Activated CD8-positive, alpha-beta memory T cell treated with anti-CD3 and anti-CD28 coated beads for 48 hours (primary cell): ENCODE results near the gene COL23A1.
"Not testable (repeated sequence)": the region's sequence is repeated elsewhere in the genome, so short reads cannot be mapped to it uniquely, and the experiment has no call there.

Source experiments
- DNase-seq, 3 experiments: peaks; one replicate each; pipeline ENCODE4 v3.0.0-alpha.2; 2020; ENCODE audit warnings: low read depth in 2 of 3, low spot score in 2 of 3

COL23A1 gene

DNA sequence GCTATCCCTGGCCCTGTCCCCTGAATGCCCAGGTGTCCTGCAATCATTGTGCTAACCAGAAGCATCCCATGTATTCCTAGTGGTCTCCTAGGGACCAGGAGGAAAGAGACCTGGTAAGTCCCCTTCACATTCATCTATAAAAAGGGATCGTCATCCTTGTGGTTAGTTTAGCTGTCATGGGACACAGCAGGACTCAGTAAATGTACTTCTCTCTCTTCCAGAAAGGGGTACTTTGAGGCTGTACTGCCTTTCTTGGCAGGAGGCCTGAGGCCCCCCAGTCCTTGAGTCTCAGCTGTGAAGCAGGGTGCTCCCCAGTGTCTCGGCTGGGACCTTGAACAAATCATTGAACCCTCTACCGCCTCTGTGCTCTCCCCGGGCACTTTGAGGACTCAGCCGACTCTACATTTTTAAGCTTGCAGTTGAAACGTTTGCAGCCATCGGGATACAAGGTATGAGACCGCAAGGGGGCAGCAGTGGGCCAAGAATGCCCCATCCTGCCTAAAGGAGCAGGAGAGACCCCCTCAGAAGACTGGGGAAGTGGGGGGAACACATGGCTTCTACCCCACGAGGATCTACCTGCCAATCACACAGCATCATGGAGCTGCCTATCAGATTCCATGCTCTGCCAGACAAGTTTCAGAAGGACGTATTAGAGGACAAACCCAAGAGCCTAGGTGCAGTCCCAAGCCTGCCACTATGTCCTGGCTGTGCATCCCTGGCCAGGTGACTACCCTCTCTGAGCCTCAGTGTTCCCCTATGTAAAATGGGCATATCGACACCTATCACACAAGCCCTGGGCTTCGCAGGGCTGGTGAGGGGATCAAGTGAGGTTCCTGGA lies 355.2 kb downstream of the COL23A1 start:
- DNase-seq, result peak; percentile 53 to 85 (median 84)

DNA sequence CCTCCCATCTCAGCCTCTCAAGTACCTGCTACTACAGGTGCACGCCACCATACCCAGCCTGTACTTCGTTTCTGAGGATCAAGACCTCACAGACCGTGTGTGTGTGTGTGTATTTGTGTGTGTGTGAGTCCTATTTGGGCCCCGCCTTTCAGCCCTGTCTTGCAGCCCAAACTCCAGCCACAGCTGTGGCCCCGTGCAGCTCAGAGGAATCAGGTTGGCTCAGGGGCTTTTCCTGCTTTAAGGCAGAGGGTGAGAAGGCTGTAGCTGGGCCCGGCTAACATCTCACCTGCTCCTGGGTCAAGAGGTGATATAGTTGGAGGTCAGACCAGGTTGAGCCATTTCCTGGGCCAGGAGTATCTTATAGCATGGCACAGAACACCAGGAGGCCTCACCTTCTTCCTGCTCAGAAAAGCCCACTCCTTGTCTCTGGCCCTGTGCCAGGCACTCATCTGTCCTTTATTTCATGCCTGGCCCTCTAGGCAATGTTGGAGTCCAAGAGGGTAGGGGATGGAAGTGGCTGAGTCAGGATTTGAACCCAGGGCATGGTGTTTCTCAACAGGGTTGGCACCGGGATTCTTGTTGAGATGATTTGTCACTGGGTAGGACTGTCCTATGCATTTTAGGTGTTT lies 356.0 kb downstream of the COL23A1 start:
- DNase-seq, result no peak

DNA sequence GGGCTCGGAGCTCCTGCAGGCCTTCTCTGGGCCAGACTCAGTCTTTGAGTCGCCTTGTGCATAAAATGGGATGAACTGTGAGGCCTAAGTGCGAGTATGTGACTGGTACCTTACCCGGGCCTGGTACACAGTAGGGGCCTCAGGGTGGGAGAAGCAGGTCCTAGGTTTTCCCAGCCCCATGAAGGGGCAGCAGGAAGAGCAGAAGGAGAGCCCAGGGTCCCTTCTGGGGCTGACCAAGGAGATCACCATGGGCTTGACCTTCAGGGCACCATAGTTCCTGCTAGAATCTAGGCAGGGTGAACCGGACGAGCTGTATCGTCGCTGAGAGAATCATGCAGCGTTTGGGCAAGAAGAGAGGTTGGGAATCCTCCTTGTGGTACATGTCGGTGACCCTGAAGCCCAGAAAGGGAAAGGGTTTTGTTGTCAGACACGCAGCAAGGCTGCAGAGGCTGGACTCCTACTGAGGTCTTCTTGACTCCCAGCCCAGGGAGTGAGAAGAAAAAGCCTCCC lies 357.2 kb downstream of the COL23A1 start:
- no peak for DNase-seq

DNA sequence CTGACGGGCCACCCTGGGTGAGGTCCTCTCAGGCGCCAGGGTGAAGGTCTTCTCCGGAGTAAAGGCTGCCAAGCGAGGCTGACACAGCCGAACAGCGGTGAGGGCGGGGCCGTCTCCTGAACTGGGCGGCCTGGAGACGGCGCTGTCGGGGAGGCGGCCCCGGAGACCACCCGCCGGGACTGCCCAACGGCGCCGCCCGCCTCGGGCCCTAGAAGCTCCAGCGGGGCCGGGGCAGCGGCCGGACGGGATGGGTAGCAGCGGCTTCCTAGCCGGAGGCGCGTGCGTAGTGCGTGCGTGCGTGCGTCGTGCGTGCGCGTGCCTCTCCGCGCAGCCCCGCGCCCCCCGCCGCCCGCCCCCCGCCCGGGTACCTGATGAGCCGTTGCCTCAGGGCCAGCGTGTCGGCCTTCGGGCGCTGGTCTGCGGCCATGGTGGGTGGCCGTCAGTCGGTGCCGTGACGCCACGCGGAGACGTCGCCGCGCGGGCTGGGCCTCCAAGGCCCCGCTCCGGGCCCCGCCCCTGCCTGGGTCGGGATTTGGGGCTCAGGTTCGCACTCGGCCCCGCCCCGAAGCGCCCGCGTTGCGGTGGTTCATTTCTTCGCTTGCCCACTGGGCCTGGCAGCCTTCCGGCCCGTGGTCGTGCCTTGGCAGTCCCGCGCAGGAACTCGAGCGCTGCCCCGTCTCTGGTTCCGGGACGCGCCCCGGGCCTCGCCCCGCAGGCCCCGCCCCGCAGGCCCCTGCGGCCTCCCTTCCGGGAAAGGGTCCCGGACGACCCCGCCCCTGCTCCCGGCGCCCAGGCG lies 357.9 kb downstream of the COL23A1 start, which contains the start of gene PHYKPL:
TSS of gene PHYKPL (minus strand) at position 679 of the 796 bp plus-strand sequence. CDS start at position 427, 252 bp downstream.
- peak in 1 of 3 experiments; percentile 51 for DNase-seq

DNA sequence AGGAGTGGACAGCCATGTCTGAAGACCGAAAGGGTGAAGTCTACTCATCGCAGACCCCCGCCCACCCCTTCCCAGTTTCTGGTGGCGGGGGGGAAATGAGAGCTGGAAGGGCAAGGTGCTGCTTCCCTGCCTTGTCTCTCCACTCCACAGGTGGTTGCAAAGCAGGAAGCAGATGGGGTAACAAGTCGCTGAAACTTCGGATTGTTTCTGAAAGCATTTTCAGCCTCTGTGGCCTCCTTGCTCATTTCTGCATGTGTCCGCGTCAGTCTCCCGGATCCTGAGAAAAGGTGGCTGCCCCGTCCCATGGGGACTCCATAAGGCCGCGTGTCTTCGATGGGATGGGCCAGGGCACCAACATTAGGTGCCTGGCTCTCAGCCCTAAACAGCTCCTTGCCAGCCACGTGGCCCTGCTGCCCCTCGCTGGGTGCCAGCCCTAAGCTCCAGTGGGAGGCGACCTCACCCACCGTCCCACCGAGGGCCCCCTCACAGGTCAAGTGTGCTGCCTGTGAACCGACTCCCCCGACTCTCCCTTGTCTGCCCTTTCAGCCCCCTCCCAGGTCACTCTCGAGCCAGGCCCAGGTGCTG lies 358.6 kb downstream of the COL23A1 start:
- DNase-seq, result no peak

DNA sequence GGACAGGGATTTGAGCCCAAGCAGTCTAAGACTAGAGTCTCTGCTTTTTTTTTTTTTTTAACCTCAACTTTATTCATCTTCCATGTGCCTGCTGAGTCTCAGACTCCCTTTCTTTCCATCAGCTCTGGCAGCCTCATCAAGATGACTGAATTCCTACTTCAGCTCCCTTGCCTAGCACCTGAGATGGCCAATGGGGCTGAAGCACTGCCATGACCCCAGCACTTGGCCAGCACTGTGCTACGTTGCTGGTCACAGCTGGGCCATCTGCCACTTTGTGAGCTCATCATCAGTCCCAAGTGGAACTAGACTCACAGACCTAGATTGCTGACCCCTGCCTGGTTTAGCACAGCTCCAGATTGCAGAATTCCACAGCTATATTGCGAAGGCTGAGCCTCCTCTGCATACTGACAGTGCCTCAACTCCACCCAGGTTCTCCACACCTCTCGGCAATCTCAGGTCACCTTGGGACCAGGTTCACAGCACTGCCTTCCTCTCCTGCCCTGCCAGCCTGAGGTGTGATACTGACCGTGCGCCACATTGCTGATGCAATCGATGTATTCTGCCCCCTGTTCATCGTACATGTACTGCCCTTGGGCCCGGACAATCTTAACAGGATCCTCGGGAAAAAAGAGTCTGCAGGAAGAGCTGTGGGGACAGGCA lies 359.2 kb downstream of the COL23A1 start:
- DNase-seq, result no peak

DNA sequence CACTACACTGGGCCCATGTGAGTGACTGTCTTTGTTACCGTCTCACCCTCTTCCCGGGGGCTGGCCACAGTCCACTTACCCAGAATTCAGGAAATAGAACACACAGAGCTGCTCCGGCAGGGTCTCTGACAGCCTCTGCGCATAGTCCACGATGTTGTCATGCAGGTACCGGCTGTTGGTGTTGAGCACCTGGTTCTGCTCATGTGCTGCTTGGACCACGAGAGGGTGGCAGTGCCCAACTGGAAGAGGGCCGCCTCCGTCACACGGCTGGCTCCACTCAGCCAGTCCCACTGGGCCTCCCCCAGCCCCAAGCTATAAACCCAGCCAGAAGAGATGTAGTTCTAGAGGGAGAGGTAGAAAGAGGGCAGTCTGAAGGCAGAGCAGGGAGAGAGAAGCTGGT lies 360.3 kb downstream of the COL23A1 start:
- DNase-seq, result no peak

DNA sequence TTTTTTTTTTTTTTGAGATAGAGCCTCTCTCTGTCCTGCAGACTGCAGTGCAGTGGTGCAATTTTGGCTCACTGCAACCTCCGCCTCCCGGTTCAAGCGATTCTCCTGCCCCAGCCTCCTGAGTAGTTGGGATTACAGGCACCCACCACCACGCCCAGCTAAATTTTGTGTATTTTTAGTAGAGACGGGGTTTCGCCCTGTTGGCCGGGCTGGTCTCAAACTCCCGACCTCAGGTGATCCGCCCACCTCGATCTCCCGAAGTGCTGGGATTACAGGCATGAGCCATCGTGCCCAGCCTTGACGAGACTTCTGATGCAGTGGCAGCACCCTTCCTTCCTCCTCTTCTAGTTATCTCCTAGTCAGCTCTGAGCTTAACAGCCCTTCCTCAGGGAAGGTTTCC lies 361.1 kb downstream of the COL23A1 start:
- DNase-seq, result not testable (repeated sequence)

DNA sequence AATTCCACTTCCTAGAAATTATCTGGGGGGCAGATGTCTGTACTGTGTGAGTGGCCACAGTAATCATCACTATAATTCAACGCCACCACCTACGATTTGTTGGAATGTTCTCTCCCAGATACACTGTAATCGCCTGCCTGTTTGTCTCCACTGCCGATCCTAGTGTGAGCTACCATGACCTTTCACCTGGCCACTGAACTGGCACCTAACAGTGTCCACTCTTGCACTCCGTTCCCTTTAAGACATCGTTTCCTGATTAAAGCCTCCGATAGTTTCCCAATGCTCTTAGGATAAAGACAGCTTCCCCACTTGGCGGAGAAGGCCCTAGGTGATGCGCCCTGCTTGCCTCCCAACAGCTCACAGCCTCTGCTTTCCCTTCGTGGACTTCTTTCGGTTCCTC lies 361.6 kb downstream of the COL23A1 start:
- no peak for DNase-seq

DNA sequence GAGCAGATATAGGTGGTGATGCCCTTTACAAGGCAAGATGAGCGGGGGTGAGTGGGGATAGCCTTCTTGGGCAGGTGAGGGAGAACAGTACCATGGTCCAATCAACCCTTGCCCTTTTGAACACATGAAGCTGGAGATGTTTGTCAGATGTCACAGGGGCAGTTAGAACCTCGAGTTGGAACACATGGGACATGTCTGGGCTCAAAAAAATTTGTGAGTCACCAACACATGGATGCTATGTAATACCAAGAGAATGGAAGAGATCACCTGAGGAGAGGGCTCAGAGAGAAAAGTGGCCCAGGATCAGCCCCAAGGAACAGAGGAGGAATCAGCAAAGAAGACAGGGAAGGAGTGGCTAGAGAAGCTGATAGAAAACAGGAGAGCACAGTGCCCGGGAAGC lies 362.3 kb downstream of the COL23A1 start:
- no peak for DNase-seq

DNA sequence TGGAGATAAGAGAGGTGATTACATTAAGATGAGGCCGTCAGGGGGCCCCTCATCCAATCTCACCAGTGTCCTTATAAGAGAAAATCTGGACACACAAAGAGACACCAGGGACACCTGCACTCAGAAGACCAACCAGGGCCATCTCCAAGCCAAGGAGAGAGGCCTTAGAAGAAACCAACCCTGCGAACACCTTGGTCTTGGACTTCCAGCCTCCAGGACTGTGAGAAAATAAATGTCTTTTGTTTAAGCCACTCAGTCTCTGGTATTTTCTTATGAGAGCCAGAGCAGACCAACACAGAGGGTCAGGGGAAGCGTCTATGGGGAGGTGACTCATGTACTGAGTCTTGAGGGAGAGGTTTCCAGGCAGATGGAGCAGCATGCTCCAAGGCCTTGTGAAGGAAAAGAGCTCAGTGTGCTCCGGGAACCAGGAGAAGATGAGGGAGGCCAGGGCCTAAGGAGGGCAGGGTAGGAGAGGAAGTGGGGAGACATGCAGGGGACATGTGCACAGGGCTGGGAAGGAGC lies 363.0 kb downstream of the COL23A1 start:
- DNase-seq, result no peak

DNA sequence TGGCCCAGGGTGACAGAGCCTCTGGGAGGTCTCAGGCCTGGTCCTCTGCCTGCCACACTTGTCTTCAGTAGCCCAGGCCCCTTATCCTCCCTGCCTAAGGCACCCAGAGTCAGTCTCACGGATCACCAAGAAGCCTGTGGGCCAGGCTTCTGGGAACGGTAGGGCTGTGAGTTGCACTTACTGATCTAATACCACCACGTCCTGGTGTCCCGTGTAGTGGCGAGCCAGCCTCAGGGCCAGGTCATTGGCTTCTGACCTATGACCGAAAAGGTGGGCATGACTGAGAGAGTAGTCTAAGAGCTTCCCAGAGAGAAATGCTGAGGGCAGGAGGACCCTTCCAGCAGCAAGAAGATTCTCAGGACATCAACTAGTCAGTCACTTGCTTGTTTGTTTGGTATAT lies 365.0 kb downstream of the COL23A1 start:
- DNase-seq, result no peak

DNA sequence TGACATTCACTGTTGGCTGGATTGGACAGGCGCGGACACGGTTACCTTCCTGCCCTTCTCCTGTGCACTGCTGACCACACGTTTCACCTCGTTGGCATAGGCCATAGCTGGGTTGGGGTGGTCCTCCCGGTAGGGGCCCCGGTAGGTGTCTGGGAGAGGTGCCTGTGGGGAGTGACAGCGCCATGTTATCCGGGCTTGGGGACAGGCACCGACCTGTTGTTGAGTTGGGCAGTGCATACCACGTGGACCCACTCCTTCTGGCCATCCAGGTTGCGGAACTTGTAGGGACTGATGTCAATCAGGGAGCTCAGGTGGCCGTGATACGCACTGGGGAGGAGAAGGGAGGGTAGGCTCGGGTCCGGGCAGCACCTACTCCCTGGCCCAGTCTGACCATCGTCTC lies 365.8 kb downstream of the COL23A1 start:
- DNase-seq, result no peak

DNA sequence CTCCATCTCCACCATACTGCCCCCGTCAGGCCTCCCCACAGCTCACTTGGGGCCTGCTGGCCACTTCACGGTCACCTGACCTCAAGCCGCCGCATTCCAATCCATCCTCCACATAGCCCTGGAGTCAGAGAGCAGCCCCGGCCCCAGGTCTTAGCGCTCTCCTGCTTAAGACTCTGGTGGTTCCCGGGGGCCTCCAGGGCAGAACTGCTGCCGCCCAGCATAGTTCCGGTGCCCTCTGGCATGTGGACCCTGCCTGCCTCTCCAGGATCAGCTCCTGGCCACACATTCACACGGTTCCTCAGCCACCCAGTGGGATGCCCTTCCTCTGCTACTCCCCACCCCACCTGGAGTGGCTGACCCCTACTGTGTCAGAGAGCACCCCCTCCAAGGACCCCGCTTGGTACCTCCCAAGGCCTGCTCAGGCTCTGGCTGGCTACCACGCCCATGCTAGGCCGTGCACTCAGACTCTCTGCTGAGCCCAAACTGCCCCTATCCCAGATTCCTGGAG lies 366.3 kb downstream of the COL23A1 start:
- DNase-seq, result no peak

DNA sequence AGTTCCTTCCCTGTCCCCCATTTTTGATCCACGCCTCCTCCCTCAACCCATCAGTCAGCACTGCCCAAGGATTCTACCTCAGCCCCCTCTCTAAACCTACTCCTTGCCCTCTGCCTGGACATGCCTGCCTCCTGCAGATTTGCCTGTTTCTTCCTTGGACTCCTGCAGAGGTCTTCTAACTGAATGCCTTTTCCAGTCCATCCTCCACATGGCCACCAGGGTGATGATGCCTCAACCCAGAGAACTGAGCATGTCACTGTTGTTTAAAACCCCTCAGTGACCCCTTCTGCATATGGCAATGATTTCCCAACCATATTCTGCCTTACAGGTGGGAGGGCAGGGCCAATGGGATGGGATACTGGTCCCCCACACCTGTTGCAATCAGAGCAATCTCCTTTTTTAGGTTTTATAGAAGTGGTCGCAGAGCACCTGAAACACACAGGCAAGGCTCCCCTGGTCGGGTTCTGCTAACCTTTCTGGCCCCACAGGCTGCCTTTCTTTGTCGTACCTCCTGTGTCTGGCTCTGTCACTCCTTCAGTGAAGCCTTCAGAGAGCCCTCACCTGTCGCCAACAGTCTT lies 366.9 kb downstream of the COL23A1 start:
- no peak for DNase-seq

DNA sequence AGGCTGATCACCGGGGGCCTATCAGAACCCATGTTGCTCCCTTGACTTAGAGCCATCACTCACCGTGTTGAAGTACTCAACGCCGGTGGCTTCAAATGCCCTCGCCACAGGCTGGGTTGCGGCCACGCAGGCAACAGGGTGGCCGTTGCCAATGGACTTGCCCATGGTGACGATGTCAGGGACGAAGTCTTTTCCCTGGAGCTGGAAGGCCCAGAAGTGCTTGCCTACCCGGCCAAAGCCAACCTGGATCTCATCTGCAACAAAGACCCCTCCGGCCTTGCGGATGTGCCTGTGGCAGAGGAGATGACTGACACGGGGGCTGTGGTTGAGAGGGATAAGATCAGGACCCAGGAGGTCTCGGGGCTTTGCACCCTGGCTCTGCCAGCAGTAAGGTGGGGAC lies 367.9 kb downstream of the COL23A1 start:
- no peak for DNase-seq

DNA sequence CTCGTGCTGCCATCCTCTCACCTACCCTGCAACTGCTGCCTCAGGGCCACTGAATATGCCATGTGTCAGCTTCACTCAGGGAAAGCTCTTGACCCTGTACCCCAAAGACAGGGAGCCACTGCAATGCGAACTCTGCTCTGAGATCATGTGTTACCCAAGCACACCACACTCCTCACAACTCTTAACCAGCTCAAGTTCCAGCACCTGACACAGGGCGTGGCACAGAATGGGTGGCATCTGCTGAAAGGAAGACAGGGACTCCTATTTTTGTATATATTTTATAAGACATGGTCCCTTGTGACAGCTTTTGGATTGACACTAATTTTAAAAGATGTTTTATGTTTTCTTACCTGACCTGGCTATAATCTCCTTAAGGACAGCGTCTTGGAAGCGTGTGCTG lies 368.3 kb downstream of the COL23A1 start:
- DNase-seq, result no peak

DNA sequence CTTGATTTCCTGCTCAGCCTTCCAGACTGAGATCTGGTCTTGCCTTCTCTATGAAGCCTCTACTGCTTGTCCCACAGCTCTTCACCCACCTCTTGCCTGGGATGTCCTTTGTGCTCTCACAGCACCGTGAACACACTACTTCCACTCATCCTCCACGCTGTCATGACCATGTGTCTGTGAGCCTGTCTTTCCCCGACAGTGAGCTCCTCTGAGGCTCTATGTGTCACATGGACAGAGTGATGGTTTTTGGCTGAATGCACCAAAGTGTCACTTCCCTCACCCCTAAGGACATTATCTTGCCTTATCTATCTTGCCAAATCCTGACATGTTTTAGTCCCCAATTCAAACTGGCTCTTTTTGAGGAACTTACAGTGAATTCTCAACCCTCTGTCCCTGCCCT lies 368.9 kb downstream of the COL23A1 start:
- DNase-seq, result no peak

DNA sequence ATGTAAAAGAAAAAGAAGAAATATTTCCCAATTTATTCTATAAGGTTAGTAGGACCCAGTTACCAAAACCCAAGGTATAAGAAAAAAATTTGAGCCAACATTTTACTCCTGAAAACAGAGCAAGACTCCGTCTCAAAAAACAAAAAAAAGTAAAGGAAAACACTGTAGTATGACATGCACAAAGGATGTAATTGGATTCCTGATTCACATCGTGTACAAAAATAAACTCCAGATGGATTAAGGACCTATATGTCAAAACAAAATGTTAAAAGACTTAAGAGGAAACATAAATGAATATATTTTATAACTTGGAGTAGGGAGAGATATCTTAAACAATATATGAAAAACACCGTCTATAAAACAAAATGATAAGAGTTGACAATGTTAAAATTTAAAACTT lies 371.4 kb downstream of the COL23A1 start:
- DNase-seq, result no peak

DNA sequence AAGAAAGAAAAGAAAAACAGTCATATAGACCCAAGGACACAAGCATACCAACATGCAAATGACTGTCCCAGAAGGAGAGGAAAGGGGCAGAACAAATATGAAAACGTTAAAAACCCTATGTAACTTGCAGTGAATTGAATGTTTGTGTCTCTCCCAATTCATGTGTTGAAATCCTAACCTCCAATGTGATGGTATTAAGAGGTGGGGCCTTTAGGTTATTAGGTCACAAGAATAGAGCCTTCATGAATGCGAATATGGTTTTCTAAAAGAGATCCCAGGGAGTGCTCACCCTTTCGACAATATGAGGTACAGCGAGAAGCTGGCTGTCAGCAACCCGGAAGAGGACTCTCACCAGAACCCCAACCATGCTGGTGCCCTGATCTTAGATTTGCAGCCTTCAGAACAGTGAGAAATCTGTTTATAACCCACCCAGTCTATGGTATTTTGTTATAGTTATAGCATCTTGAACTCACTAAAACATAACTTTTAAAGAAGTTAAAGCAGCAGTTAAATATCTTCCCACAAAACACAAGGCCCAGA lies 371.9 kb downstream of the COL23A1 start:
- no peak for DNase-seq
